HFFc6 (cell line): ENCODE measurements around the gene C17orf50. TPM values are rescaled to one million over a fixed set of nuclear protein-coding genes. Genes with fewer than 3 reads are reported as not detected.

Experiments
- DNase-seq: peaks from one replicate; pipeline ENCODE4 v3.0.0-alpha.2; 2018
- H3K27ac Mint-ChIP-seq: 2 replicates; pipeline ENCODE4 v1.8.0; 2020; ENCODE audit warnings: mild to moderate bottlenecking, mixed read lengths
- H3K27me3 Mint-ChIP-seq: 2 replicates; pipeline ENCODE4 v1.8.0; 2021; ENCODE audit warnings: mild to moderate bottlenecking, moderate library complexity, mixed read lengths; ENCODE audit not compliant: insufficient read depth
- H3K36me3 Mint-ChIP-seq: 2 replicates; pipeline ENCODE4 v1.8.0; 2021; ENCODE audit warnings: low read depth, mixed read lengths
- H3K4me1 Mint-ChIP-seq: 2 replicates; pipeline ENCODE4 v1.8.0; 2020; ENCODE audit warnings: low read depth, mixed read lengths
- H3K4me3 Mint-ChIP-seq: 2 replicates; pipeline ENCODE4 v1.8.0; 2020; ENCODE audit warnings: mild to moderate bottlenecking, moderate library complexity, mixed read lengths
- H3K9me3 Mint-ChIP-seq: 2 replicates; pipeline ENCODE4 v1.8.0; 2020; ENCODE audit warnings: mild to moderate bottlenecking, mixed read lengths
- total RNA-seq, 6 experiments: library from RNA; stranded (reverse); fragmentation: NEBNext Ultra II Directional; extraction: Animal tissue kit (Norgen Biotek cat#: 25700); gene quantifications; 2 replicates in 1 of 6; 3 replicates in 5 of 6; pipeline ENCODE4 v1.2.3, GENCODE V29; 2021
- TF ChIP-seq, protein P1 (sequence below): fragments of 200-600 bp; sonication (generic); IDR thresholded peaks from 2 replicates; pipeline ENCODE4 v1.5.0; 2021; ENCODE audit warnings: antibody characterized with exemption, mild to moderate bottlenecking

Gene C17orf50
- total RNA-seq, 6 experiments from 2014 or later: not detected

DNA sequence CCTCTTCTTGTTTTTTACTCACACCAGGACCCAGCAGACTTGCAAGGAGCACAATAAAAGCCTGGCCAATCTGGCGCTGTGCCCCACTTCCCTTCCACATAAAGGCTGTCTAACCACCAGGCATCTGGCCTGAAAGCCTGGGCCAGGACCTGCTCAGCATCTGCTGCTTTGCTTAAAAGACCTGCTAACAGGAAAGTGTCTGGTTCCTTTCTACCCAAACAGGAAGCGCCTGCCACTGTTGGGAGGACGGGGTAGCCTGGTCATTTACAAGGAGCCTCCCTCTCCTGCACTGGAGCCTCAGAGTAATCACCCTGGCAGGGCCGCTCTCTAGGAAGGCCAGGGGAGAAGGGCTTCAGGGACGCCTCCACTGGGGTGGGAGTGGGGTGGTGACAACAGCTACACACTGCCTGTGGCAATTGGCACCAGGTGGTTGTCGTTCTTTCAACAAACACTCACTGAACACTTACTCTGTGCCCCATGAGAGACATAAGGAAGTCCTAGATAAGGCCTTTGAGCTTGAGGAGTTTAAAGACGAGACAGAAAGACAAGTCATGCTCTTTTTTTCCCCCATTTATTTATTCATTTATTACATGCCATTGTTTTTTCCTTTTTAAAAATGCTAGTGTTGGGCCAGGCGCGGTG is 41.0 kb downstream of the C17orf50 start:
- H3K27me3 Mint-ChIP-seq: peaks cover 29% of the 10 kb centered on the region
- peaks cover 21% of the 10 kb centered on the region for H3K4me1 Mint-ChIP-seq
- H3K36me3 Mint-ChIP-seq: no peaks in the 10 kb centered on the region
- H3K4me3 Mint-ChIP-seq: no peak overlapping the region
- H3K9me3 Mint-ChIP-seq: no peaks in the 10 kb centered on the region
- TF ChIP-seq, protein P1, sequence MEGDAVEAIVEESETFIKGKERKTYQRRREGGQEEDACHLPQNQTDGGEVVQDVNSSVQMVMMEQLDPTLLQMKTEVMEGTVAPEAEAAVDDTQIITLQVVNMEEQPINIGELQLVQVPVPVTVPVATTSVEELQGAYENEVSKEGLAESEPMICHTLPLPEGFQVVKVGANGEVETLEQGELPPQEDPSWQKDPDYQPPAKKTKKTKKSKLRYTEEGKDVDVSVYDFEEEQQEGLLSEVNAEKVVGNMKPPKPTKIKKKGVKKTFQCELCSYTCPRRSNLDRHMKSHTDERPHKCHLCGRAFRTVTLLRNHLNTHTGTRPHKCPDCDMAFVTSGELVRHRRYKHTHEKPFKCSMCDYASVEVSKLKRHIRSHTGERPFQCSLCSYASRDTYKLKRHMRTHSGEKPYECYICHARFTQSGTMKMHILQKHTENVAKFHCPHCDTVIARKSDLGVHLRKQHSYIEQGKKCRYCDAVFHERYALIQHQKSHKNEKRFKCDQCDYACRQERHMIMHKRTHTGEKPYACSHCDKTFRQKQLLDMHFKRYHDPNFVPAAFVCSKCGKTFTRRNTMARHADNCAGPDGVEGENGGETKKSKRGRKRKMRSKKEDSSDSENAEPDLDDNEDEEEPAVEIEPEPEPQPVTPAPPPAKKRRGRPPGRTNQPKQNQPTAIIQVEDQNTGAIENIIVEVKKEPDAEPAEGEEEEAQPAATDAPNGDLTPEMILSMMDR: no peak
- H3K27ac Mint-ChIP-seq: no peak overlapping the region
- no peak for DNase-seq

DNA sequence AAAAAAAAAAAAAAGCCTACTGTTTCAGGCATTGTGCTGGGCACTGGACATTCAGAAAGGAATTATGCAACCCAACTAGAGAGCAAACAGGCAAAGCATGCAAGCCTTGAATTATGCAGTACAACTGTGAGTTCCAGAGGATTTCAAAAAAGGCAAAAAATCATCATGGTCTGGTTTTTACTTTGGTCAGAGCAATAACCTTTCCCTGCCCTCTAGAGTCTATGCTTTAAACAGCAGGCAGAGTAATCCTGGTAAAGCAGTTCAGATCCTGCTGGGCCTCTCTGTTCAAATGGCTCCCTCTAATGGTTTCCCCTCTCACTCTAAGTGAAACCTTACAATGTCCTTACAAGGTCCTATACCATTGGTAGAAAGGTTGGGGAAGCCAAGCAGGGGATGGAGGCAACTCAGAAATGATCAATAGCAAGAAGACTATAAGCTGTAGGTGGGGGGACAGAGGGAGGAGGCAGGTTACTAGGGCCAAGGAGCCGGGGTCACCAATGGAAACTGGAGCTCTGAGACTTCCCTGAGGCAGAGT is 44.0 kb downstream of the C17orf50 start:
- Mint-ChIP-seq H3K27ac (no peak overlapping the region), H3K4me3 (no peak overlapping the region; the same call in 1 of the 2 replicates), H3K36me3 (no peaks in the 10 kb centered on the region; the same call in 1 of the 2 replicates), H3K27me3 (peaks cover 7% of the 10 kb centered on the region), H3K4me1 (peaks cover 42% of the 10 kb centered on the region), H3K9me3 (no peaks in the 10 kb centered on the region)
- TF ChIP-seq, protein P1: peak; percentile 88
- DNase-seq: peak; percentile 94

DNA sequence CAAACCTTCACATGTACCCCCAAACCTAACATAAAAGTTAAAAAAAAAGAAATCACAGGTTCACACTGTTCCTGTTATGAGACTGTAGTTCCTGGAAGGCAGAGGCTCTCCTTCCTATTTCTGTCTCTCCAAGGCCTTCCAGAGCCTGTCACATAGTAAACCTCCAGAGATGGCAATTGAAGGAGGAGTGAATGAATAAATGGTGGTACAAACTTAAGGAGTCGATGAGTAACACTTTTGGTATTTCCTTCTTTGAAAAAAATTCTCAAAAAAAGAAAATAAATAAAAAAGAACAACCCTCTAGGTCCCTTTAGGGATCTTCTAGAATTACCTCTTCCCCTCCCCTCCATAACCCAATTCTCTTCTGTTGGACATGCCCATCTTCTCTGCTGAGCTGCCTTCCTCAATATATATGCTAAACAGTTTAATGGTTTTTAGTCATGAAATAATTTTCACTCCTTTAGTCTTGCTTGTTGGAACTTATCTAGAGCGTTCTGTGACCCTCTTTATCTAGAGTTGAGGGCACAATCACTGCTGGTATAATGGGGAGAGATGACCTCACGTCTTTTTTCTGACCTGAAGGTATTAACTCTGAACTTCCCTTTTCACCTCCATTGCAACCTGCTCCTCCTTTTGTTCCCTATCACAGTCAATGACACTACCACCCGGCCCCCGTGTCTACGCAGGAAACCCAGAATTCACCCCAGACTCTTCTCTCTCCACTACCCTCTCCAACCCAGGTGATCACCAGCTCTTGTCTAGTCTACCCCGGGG is 46.9 kb downstream of the C17orf50 start:
- Mint-ChIP-seq H3K4me3 (peak overlapping the region; percentile 98), H3K36me3 (peaks cover 6% of the 10 kb centered on the region)

DNA sequence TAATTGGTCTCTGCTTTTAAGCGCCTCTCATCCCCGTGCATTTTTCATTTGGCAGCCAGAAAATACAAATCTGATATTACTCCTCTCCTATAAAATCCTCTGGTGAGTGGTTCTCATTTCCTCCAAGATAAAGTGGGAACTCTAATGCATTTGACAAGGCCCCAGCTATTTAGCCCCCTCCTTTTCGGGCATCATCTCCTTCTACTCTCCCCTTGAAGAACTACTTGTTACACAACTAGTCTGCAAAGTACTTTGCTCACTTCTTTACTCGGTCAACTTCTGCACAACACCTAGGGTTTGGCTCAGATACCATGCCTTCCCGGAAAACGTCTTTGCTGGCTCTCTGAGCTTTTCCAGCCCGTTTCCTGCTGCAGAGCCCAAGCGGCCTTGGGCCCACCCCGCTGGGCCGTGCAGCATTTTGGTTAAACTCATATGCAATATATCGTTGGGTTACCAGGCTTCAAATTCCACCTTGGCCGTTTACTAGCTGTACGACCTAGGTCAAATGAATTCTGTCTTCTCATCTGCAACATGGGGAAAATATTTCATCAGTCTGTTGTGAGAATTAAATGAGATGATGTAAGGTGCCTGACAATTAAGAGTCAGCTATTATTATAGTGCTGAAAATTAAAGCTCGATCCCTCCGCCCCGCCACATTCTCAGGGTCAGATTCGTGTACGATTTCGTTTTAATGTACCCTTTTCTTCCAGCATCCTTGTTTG is 47.7 kb downstream of the C17orf50 start:
- no peaks in the 10 kb centered on the region for H3K9me3 Mint-ChIP-seq
- H3K36me3 Mint-ChIP-seq: peaks cover 6% of the 10 kb centered on the region
- peak overlapping the region; percentile 98 for H3K4me3 Mint-ChIP-seq
- H3K27me3 Mint-ChIP-seq: no peaks in the 10 kb centered on the region; the same call in none of the 2 replicates
- H3K27ac Mint-ChIP-seq: peak overlapping the region; percentile 98
- peaks cover 51% of the 10 kb centered on the region for H3K4me1 Mint-ChIP-seq
- TF ChIP-seq, protein P1: no peak
- DNase-seq: no peak

More for the DNA sequence above, 46.9 kb downstream of the C17orf50 start:
- no peaks in the 10 kb centered on the region; the same call in none of the 2 replicates for H3K27me3 Mint-ChIP-seq
- TF ChIP-seq, protein P1: no peak
- H3K4me1 Mint-ChIP-seq: peaks cover 44% of the 10 kb centered on the region
- H3K9me3 Mint-ChIP-seq: no peaks in the 10 kb centered on the region
- peak; percentile 56 for DNase-seq
- H3K27ac Mint-ChIP-seq: peak overlapping the region; percentile 98
